ENCODE data around the gene GIMAP1.

Gene GIMAP1

GRCh38 chr7:150744041-150744656 is 27.7 kb downstream of the GIMAP1 start:
- H3K36me3 ChIP-seq (replicated peaks; ENCODE audit: insufficient read depth, low read length), result no peaks in the 10 kb centered on the region
- no peaks in the 10 kb centered on the region for H3F3A ChIP-seq (ENCODE audit: insufficient read depth, low read length)
- H3K27ac ChIP-seq (ENCODE audit: low read length), result no peak overlapping the region
- H3K9me2 ChIP-seq (replicated peaks; ENCODE audit: insufficient read depth, low read length), result no peaks in the 10 kb centered on the region
- no peak for TF ChIP-seq EZH2phosphoT487 (IDR thresholded peaks at IDR 0.05; ENCODE audit: low read length)
- TF ChIP-seq, protein P1, sequence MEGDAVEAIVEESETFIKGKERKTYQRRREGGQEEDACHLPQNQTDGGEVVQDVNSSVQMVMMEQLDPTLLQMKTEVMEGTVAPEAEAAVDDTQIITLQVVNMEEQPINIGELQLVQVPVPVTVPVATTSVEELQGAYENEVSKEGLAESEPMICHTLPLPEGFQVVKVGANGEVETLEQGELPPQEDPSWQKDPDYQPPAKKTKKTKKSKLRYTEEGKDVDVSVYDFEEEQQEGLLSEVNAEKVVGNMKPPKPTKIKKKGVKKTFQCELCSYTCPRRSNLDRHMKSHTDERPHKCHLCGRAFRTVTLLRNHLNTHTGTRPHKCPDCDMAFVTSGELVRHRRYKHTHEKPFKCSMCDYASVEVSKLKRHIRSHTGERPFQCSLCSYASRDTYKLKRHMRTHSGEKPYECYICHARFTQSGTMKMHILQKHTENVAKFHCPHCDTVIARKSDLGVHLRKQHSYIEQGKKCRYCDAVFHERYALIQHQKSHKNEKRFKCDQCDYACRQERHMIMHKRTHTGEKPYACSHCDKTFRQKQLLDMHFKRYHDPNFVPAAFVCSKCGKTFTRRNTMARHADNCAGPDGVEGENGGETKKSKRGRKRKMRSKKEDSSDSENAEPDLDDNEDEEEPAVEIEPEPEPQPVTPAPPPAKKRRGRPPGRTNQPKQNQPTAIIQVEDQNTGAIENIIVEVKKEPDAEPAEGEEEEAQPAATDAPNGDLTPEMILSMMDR (IDR thresholded peaks at IDR 0.05; ENCODE audit: low read length), result no peak
- no peak overlapping the region for H2AFZ ChIP-seq (ENCODE audit: low read length)
- no peak for DNase-seq
- no peak overlapping the region for H3K4me3 ChIP-seq (ENCODE audit: low read length)
- no peak overlapping the region for H3K9ac ChIP-seq (ENCODE audit: low read length)
- no peaks in the 10 kb centered on the region for H3K4me1 ChIP-seq (ENCODE audit: low read length)
- H3K4me2 ChIP-seq (ENCODE audit: low read depth, low read length), result no peak overlapping the region
- no peaks in the 10 kb centered on the region for H3K27me3 ChIP-seq (replicated peaks; ENCODE audit: insufficient read depth, low read length)
- no peaks in the 10 kb centered on the region for H3K9me3 ChIP-seq (replicated peaks; ENCODE audit: insufficient read depth, low read length)
- no peaks in the 10 kb centered on the region for H3K79me2 ChIP-seq (ENCODE audit: low read length)
- no peaks in the 10 kb centered on the region for H4K20me1 ChIP-seq (ENCODE audit: insufficient read depth, low read length)

DNA sequence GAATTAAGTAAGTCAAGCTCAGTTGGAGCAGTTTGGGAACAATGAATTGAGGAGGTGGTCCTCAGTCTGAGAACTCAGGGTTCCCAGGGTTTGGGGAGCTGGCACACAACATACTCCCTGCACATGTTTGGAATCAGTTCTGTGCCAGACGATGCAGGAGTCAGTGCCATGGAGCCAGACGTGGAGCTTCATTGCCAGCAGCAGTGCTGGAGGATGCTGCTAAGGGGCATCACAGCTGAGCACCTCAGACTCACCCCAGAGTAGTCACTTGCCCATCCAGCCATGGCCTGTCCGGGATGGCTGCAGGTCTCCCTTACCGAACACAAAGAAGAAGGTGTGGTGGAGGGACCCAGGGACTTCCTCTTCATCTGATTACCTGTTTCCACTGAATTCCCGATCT is 28.7 kb downstream of the GIMAP1 start:
- no peak overlapping the region for H3K9ac ChIP-seq (ENCODE audit: low read length)
- H4K20me1 ChIP-seq (ENCODE audit: insufficient read depth, low read length), result no peaks in the 10 kb centered on the region
- no peak overlapping the region for H2AFZ ChIP-seq (ENCODE audit: low read length)
- H3K79me2 ChIP-seq (ENCODE audit: low read length), result no peaks in the 10 kb centered on the region
- TF ChIP-seq EZH2 (optimal IDR thresholded peaks at IDR 0.05; ENCODE audit: low read depth, low read length), result no peak
- TF ChIP-seq, protein P1 (IDR thresholded peaks at IDR 0.05; ENCODE audit: low read length), result no peak
- no peak for TF ChIP-seq EZH2phosphoT487 (IDR thresholded peaks at IDR 0.05; ENCODE audit: low read length)
- no peak overlapping the region for H3K4me2 ChIP-seq (ENCODE audit: low read depth, low read length)
- H3K36me3 ChIP-seq (replicated peaks; ENCODE audit: insufficient read depth, low read length), result no peaks in the 10 kb centered on the region
- no peak for DNase-seq
- H3K4me3 ChIP-seq (ENCODE audit: low read length), result no peak overlapping the region
- H3K4me1 ChIP-seq (ENCODE audit: low read length), result no peaks in the 10 kb centered on the region
- no peaks in the 10 kb centered on the region for H3K27me3 ChIP-seq (replicated peaks; ENCODE audit: insufficient read depth, low read length)
- no peaks in the 10 kb centered on the region for H3K9me2 ChIP-seq (replicated peaks; ENCODE audit: insufficient read depth, low read length)
- H3F3A ChIP-seq (ENCODE audit: insufficient read depth, low read length), result no peaks in the 10 kb centered on the region
- no peak overlapping the region for H3K27ac ChIP-seq (ENCODE audit: low read length)
- H3K9me3 ChIP-seq (replicated peaks; ENCODE audit: insufficient read depth, low read length), result no peaks in the 10 kb centered on the region

- Histone ChIP-seq H3K9ac (ENCODE audit: low read length) (no peak overlapping the region), H3K79me2 (ENCODE audit: low read length) (no peaks in the 10 kb centered on the region), H3K27me3 (replicated peaks; ENCODE audit: insufficient read depth, low read length) (no peaks in the 10 kb centered on the region), H3K9me3 (replicated peaks; ENCODE audit: insufficient read depth, low read length) (no peaks in the 10 kb centered on the region), H2AFZ (ENCODE audit: low read length) (no peak overlapping the region), H3K4me1 (ENCODE audit: low read length) (no peaks in the 10 kb centered on the region), H3K9me2 (replicated peaks; ENCODE audit: insufficient read depth, low read length) (no peaks in the 10 kb centered on the region), H4K20me1 (ENCODE audit: insufficient read depth, low read length) (no peaks in the 10 kb centered on the region), H3K36me3 (replicated peaks; ENCODE audit: insufficient read depth, low read length) (no peaks in the 10 kb centered on the region), H3K27ac (ENCODE audit: low read length) (no peak overlapping the region), H3K4me3 (ENCODE audit: low read length) (no peak overlapping the region), H3F3A (ENCODE audit: insufficient read depth, low read length) (no peaks in the 10 kb centered on the region), H3K4me2 (ENCODE audit: low read depth, low read length) (no peak overlapping the region)
- TF ChIP-seq EZH2 (optimal IDR thresholded peaks at IDR 0.05; ENCODE audit: low read depth, low read length), result no peak
- TF ChIP-seq, protein P1 (IDR thresholded peaks at IDR 0.05; ENCODE audit: low read length), result no peak
- TF ChIP-seq EZH2phosphoT487 (IDR thresholded peaks at IDR 0.05; ENCODE audit: low read length), result no peak
- DNase-seq, result no peak
These were observed 29.5 kb downstream of the GIMAP1 start for GRCh38 chr7:150745876-150746275.
